GM19372 (cell line): ENCODE results near the gene PAEP.
"Not testable (repeated sequence)": the region's sequence is repeated elsewhere in the genome, so short reads cannot be mapped to it uniquely, and the experiment has no call there.

Experiments used
- ATAC-seq: cut with Tn5 transposase; IDR thresholded peaks from one replicate; pipeline ENCODE4 v1.9.1; 2021; ENCODE audit warnings: mild to moderate bottlenecking, low read depth, moderate library complexity; ENCODE audit not compliant: unreplicated experiment

PAEP gene

GRCh38 chr9:135549478-135550343 is 11.8 kb upstream of the PAEP start:
- ATAC-seq = not testable (repeated sequence)

- no peak for ATAC-seq
These were observed 11.1 kb upstream of the PAEP start for GRCh38 chr9:135550344-135550918.

- ATAC-seq = no peak
These were observed 10.5 kb upstream of the PAEP start for GRCh38 chr9:135551031-135551430.

GRCh38 chr9:135551456-135551855 is 10.1 kb upstream of the PAEP start:
- ATAC-seq = no peak

- ATAC-seq = no peak
These were observed 9.4 kb upstream of the PAEP start for GRCh38 chr9:135552021-135552697.

GRCh38 chr9:135552698-135553171 is 8.8 kb upstream of the PAEP start:
- ATAC-seq = no peak

- no peak for ATAC-seq
These were observed 6.8 kb upstream of the PAEP start for GRCh38 chr9:135554718-135555117.

- ATAC-seq = no peak
These were observed 6.4 kb upstream of the PAEP start for GRCh38 chr9:135555203-135555602.

- no peak for ATAC-seq
These were observed 5.6 kb upstream of the PAEP start for GRCh38 chr9:135555910-135556309.

- no peak for ATAC-seq
These were observed 1.9 kb upstream of the PAEP start for GRCh38 chr9:135559606-135560005.

GRCh38 chr9:135562235-135562745 is 734 bp downstream of the PAEP start:
- ATAC-seq = no peak

- ATAC-seq = no peak
These were observed 1.5 kb downstream of the PAEP start for GRCh38 chr9:135563039-135563476.

- ATAC-seq = no peak
These were observed 2.3 kb downstream of the PAEP start for GRCh38 chr9:135563858-135564257.

GRCh38 chr9:135565141-135565628 is 3.6 kb downstream of the PAEP start:
- ATAC-seq = no peak

GRCh38 chr9:135565636-135566035 is 4.1 kb downstream of the PAEP start:
- no peak for ATAC-seq

GRCh38 chr9:135566552-135566951 is 5.0 kb downstream of the PAEP start:
- ATAC-seq = no peak

- no peak for ATAC-seq
These were observed 5.8 kb downstream of the PAEP start for GRCh38 chr9:135567311-135567710.

- ATAC-seq = no peak
These were observed 6.5 kb downstream of the PAEP start for GRCh38 chr9:135568026-135568425.

GRCh38 chr9:135570456-135570855 is 8.9 kb downstream of the PAEP start:
- no peak for ATAC-seq

- no peak for ATAC-seq
These were observed 10.7 kb downstream of the PAEP start for GRCh38 chr9:135572233-135572632.

- no peak for ATAC-seq
These were observed 11.6 kb downstream of the PAEP start for GRCh38 chr9:135573124-135573523.
